ENCODE results near the gene TPCN2. TPM values are rescaled to one million over a fixed set of nuclear protein-coding genes. Genes with fewer than 3 reads are reported as not detected.

The TPCN2 gene
- total RNA-seq, 6 experiments from 2014 or later: 10.7 to 27.2 (median 15.6) TPM

- 26% methylated on average over 8 of the region's 8 CpGs for WGBS (ENCODE audit: insufficient coverage, low coverage, low lambda C conversion rate, missing lambda C conversion rate)
- TF ChIP-seq CTCF (IDR thresholded peaks at IDR 0.05) (peak; percentile 44 to 74 (median 48)), POLR2A (IDR thresholded peaks at IDR 0.05) (no peak)
- intact Hi-C loops (cut with DNase I): no loop called here
- peak overlapping the region; percentile 49 to 88 (median 69) for H3K27ac ChIP-seq
- H3K36me3 ChIP-seq: no peaks in the 10 kb centered on the region
- ATAC-seq (peak; percentile 84 to 92 (median 88)), DNase-seq (peak in 2 of 3 donors; percentile 72 to 77)
- peaks cover 0 to 21% (median 3%) of the 10 kb centered on the region in 4 donors for H3K4me1 ChIP-seq
- no peaks in the 10 kb centered on the region for H3K9me3 ChIP-seq
- no peaks in the 10 kb centered on the region for H3K27me3 ChIP-seq
- no peak overlapping the region for H3K4me3 ChIP-seq
Measured at GRCh38 chr11:69000831-69001242, 47.9 kb upstream of the TPCN2 start.

- Histone ChIP-seq H3K9me3 (no peaks in the 10 kb centered on the region), H3K27me3 (no peaks in the 10 kb centered on the region), H3K4me3 (no peak overlapping the region), H3K4me1 (peaks cover 0 to 25% (median 3%) of the 10 kb centered on the region in 4 donors), H3K36me3 (no peaks in the 10 kb centered on the region), H3K27ac (peak overlapping the region; percentile 48 to 88 (median 69))
- ATAC-seq: peak in 1 of 4 donors; percentile 5
- DNase-seq: peak in 1 of 3 donors; percentile 48
- intact Hi-C loops (cut with DNase I): no loop called here
- 86% methylated on average over 10 of the region's 23 CpGs for WGBS (ENCODE audit: insufficient coverage, low coverage, low lambda C conversion rate, missing lambda C conversion rate)
- no peak for TF ChIP-seq CTCF (IDR thresholded peaks at IDR 0.05)
- TF ChIP-seq POLR2A (IDR thresholded peaks at IDR 0.05): no peak
Measured at GRCh38 chr11:69001243-69002081, 47.3 kb upstream of the TPCN2 start.

GRCh38 chr11:69002110-69002569 lies 46.6 kb upstream of the TPCN2 start:
- H3K27me3 ChIP-seq: no peaks in the 10 kb centered on the region
- DNase-seq (no peak), ATAC-seq (no peak)
- H3K4me1 ChIP-seq: peaks cover 0 to 32% (median 7%) of the 10 kb centered on the region in 4 donors
- H3K9me3 ChIP-seq: no peaks in the 10 kb centered on the region
- H3K4me3 ChIP-seq: no peak overlapping the region
- intact Hi-C loops (cut with DNase I): no loop called here
- no peaks in the 10 kb centered on the region for H3K36me3 ChIP-seq
- TF ChIP-seq CTCF (IDR thresholded peaks at IDR 0.05): no peak
- TF ChIP-seq POLR2A (IDR thresholded peaks at IDR 0.05): no peak
- WGBS (ENCODE audit: insufficient coverage, low coverage, low lambda C conversion rate, missing lambda C conversion rate): 79% methylated on average over 5 of the region's 6 CpGs
- no peak overlapping the region for H3K27ac ChIP-seq

GRCh38 chr11:69002570-69003231 lies 46.0 kb upstream of the TPCN2 start:
- Histone ChIP-seq H3K27me3 (no peaks in the 10 kb centered on the region), H3K4me3 (no peak overlapping the region), H3K9me3 (no peaks in the 10 kb centered on the region), H3K36me3 (no peaks in the 10 kb centered on the region), H3K27ac (no peak overlapping the region), H3K4me1 (peaks cover 0 to 36% (median 9%) of the 10 kb centered on the region in 4 donors)
- ATAC-seq (no peak), DNase-seq (peak in 1 of 3 donors; percentile 40)
- TF ChIP-seq CTCF (IDR thresholded peaks at IDR 0.05) (no peak), POLR2A (IDR thresholded peaks at IDR 0.05) (no peak)
- intact Hi-C loops (cut with DNase I): no loop called here
- WGBS (ENCODE audit: insufficient coverage, low coverage, low lambda C conversion rate, missing lambda C conversion rate): 100% methylated on average over 1 of the region's 13 CpGs
